ENCODE measurements around the gene ALDH8A1.

ALDH8A1 gene

GRCh38 chr6:134956032-134956431 is 6.1 kb upstream of the ALDH8A1 start:
- DNase-seq (ENCODE audit: extremely low spot score), result no peak
- ChIA-PET CTCF (interaction anchor here (0.7 to 1.0 kb wide), 3 partner anchors 11 to 1337 kb away, joined by 3 to 4 read pairs (median 3); no protein-coding TSS in a partner anchor), POLR2A (no interaction called here)
- TF ChIP-seq CTCF (IDR thresholded peaks at IDR 0.05; ENCODE audit: control extremely low read depth, extremely low read depth, low read depth, missing control alignments), result no peak

GRCh38 chr6:134954272-134955000 is 4.5 kb upstream of the ALDH8A1 start:
- POLR2A ChIA-PET, result no interaction called here
- no peak for TF ChIP-seq CTCF (IDR thresholded peaks at IDR 0.05; ENCODE audit: control extremely low read depth, extremely low read depth, low read depth, missing control alignments)
- DNase-seq (ENCODE audit: extremely low spot score), result no peak
- CTCF ChIA-PET, result no interaction called here

GRCh38 chr6:134951494-134952263 is 1.8 kb upstream of the ALDH8A1 start:
- DNase-seq (ENCODE audit: extremely low spot score), result no peak
- no peak for TF ChIP-seq CTCF (IDR thresholded peaks at IDR 0.05; ENCODE audit: control extremely low read depth, extremely low read depth, low read depth, missing control alignments)
- POLR2A ChIA-PET, result no interaction called here

GRCh38 chr6:134950482-134950881 is 581 bp upstream of the ALDH8A1 start:
- POLR2A ChIA-PET, result no interaction called here
- TF ChIP-seq CTCF (IDR thresholded peaks at IDR 0.05; ENCODE audit: control extremely low read depth, extremely low read depth, low read depth, missing control alignments), result no peak
- DNase-seq (ENCODE audit: extremely low spot score), result no peak
- CTCF ChIA-PET, result interaction anchor here (1.4 to 5.4 kb wide), 2 partner anchors 9 to 27 kb away, joined by 4 to 41 read pairs; no protein-coding TSS in a partner anchor

More at GRCh38 chr6:134951494-134952263, 1.8 kb upstream of the ALDH8A1 start:
- CTCF ChIA-PET, result interaction anchor here (5.4 kb wide), 1 partner anchor 10 kb away, joined by 41 read pairs; no protein-coding TSS in a partner anchor

- no peak for TF ChIP-seq CTCF (IDR thresholded peaks at IDR 0.05; ENCODE audit: control extremely low read depth, extremely low read depth, low read depth, missing control alignments)
- DNase-seq (ENCODE audit: extremely low spot score), result no peak
- CTCF ChIA-PET, result interaction anchor here (1.2 to 5.4 kb wide), 3 partner anchors 7 to 21 kb away, joined by 3 to 41 read pairs (median 4); no protein-coding TSS in a partner anchor
- POLR2A ChIA-PET, result no interaction called here
Observed at GRCh38 chr6:134948691-134949090, 1.2 kb downstream of the ALDH8A1 start.

GRCh38 chr6:134948142-134948541 is 1.8 kb downstream of the ALDH8A1 start:
- ChIA-PET CTCF (interaction anchor here (0.9 kb wide), 1 partner anchor 781 kb away, joined by 3 read pairs; no protein-coding TSS in a partner anchor), POLR2A (no interaction called here)
- DNase-seq (ENCODE audit: extremely low spot score), result no peak
- TF ChIP-seq CTCF (IDR thresholded peaks at IDR 0.05; ENCODE audit: control extremely low read depth, extremely low read depth, low read depth, missing control alignments), result no peak
